ENCODE data around the gene ZCCHC17.

DNA sequence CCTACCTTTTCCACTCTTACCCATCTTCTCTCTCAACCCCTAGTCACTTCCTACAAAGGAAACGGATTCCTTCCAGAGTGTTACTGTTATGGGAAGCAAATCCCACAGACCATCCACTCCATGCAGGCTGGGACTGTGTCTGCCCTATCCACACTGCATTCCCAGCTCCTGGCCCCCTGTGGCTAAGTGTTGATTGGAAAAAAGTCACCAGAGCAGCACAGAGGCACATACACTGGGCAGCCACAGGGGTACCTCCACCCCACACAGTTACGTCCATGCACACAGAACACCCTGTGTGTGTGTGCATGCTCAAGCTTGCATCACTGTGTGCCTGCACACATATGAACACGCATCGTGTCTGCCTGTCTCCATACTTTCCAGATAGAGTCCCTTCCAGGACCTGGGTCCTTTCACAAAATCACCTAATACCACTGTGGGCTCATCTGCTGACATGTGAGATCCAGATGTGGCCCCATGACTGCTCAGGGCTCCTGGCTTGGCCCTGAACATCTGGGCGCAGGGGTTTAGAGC, 112.0 kb downstream of the ZCCHC17 start:
- TF ChIP-seq, protein P1, sequence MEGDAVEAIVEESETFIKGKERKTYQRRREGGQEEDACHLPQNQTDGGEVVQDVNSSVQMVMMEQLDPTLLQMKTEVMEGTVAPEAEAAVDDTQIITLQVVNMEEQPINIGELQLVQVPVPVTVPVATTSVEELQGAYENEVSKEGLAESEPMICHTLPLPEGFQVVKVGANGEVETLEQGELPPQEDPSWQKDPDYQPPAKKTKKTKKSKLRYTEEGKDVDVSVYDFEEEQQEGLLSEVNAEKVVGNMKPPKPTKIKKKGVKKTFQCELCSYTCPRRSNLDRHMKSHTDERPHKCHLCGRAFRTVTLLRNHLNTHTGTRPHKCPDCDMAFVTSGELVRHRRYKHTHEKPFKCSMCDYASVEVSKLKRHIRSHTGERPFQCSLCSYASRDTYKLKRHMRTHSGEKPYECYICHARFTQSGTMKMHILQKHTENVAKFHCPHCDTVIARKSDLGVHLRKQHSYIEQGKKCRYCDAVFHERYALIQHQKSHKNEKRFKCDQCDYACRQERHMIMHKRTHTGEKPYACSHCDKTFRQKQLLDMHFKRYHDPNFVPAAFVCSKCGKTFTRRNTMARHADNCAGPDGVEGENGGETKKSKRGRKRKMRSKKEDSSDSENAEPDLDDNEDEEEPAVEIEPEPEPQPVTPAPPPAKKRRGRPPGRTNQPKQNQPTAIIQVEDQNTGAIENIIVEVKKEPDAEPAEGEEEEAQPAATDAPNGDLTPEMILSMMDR (IDR thresholded peaks at IDR 0.05) = no peak
- no peak for TF ChIP-seq POLR2A (IDR thresholded peaks at IDR 0.05)
